IMR-90 (cell line): Measurements from ENCODE around the gene CSTB. TPM values are rescaled to one million over a fixed set of nuclear protein-coding genes. Genes with fewer than 3 reads are reported as not detected.

Experiments used
- ATAC-seq: fragments of 200-7000 bp; cut with Tn5 transposase; 2 replicates; pipeline ENCODE4 v1.9.1; 2020; ENCODE audit warnings: low read depth, mild to moderate bottlenecking, moderate library complexity
- BruUV-seq: library from RNA; stranded (reverse); fragments of 400-500 nt; replicated peaks from 2 replicates; lab custom pipeline; 2021; lab: Mats Ljungman, UMichigan
- CTCF ChIA-PET: fragments of 300-600 bp; formaldehyde crosslinking; extraction: SDS; loops from one replicate; lab custom pipeline; 2021; ENCODE audit warnings: antibody characterized with exemption; lab: Yijun Ruan, JAX
- POLR2A ChIA-PET: fragments of 300-600 bp; sonication (Branson Sonifier 250); formaldehyde crosslinking; loops from one replicate; lab custom pipeline; 2022; ENCODE audit warnings: antibody characterized with exemption; ENCODE audit not compliant: unreplicated experiment; lab: Charles Lee
- DNase-seq: peaks from one replicate; pipeline ENCODE4 v3.0.0; 2013
- H2AFZ ChIP-seq: replicated peaks from 2 replicates; pipeline ENCODE3; 2013; ENCODE audit warnings: low read length, mild to moderate bottlenecking; ENCODE audit not compliant: poor library complexity
- H2AK5ac ChIP-seq: 2 replicates; pipeline ENCODE4 v1.6.1; 2013; ENCODE audit warnings: low read depth, low read length, inconsistent platforms
- H2AK9ac ChIP-seq: replicated peaks from 2 replicates; pipeline ENCODE3; 2013; ENCODE audit warnings: mild to moderate bottlenecking, low read depth, low read length, moderate library complexity; ENCODE audit not compliant: poor library complexity
- H2BK120ac ChIP-seq: 2 replicates; pipeline ENCODE4 v1.6.1; 2013; ENCODE audit warnings: low read depth, low read length, inconsistent platforms
- H2BK15ac ChIP-seq: 3 replicates; pipeline ENCODE4 v1.6.1; 2013; ENCODE audit warnings: low read depth, low read length, inconsistent platforms
- H2BK20ac ChIP-seq: 2 replicates; pipeline ENCODE4 v1.6.1; 2013; ENCODE audit warnings: low read depth, mild to moderate bottlenecking, inconsistent platforms, low read length, moderate library complexity
- H2BK5ac ChIP-seq: 2 replicates; pipeline ENCODE4 v1.6.1; 2013; ENCODE audit warnings: mild to moderate bottlenecking, low read depth, low read length, inconsistent platforms; ENCODE audit not compliant: poor library complexity, severe bottlenecking
- H3K14ac ChIP-seq: replicated peaks from 2 replicates; pipeline ENCODE4 v1.6.1; 2013; ENCODE audit warnings: low read depth, low read length, inconsistent platforms
- H3K18ac ChIP-seq: 2 replicates; pipeline ENCODE4 v1.6.1; 2013; ENCODE audit warnings: low read depth, low read length, control low read depth
- H3K23ac ChIP-seq: 2 replicates; pipeline ENCODE4 v1.6.1; 2013; ENCODE audit warnings: low read depth, low read length, inconsistent platforms
- H3K27ac ChIP-seq: 2 replicates; pipeline ENCODE4 v1.5.1; 2013; ENCODE audit warnings: mild to moderate bottlenecking, control low read depth, low read length; ENCODE audit not compliant: insufficient read depth
- H3K27me3 ChIP-seq: 2 replicates; pipeline ENCODE4 v1.6.1; 2013; ENCODE audit warnings: low read length; ENCODE audit not compliant: control insufficient read depth, insufficient read depth
- H3K36me3 ChIP-seq: 2 replicates; pipeline ENCODE4 v1.6.1; 2013; ENCODE audit warnings: low read length, mixed read lengths; ENCODE audit not compliant: control insufficient read depth, insufficient read depth
- H3K4ac ChIP-seq: 2 replicates; pipeline ENCODE4 v1.6.1; 2013; ENCODE audit warnings: low read depth, low read length, inconsistent platforms
- H3K4me1 ChIP-seq: 2 replicates; pipeline ENCODE4 v1.6.1; 2013; ENCODE audit warnings: low read length, mixed read lengths; ENCODE audit not compliant: control insufficient read depth, insufficient read depth
- H3K4me2 ChIP-seq: 2 replicates; pipeline ENCODE4 v1.6.1; 2013; ENCODE audit warnings: low read depth, mild to moderate bottlenecking, control low read depth, low read length, moderate library complexity
- H3K4me3 ChIP-seq: 2 replicates; pipeline ENCODE4 v1.5.1; 2013; ENCODE audit warnings: low read depth, mild to moderate bottlenecking, control low read depth, low read length, moderate library complexity; ENCODE audit not compliant: insufficient read depth
- H3K56ac ChIP-seq: 2 replicates; pipeline ENCODE4 v1.6.1; 2013; ENCODE audit warnings: low read length, inconsistent platforms; ENCODE audit not compliant: insufficient read depth; ENCODE audit errors: extremely low read depth
- H3K79me1 ChIP-seq, 2 experiments: 2 replicates each; pipeline ENCODE4 v1.6.1; 2013; ENCODE audit warnings: low read length in 2 of 2, inconsistent platforms in 1 of 2, low read depth in 1 of 2
- H3K9ac ChIP-seq: 2 replicates; pipeline ENCODE4 v1.6.1; 2013; ENCODE audit warnings: low read depth, low read length, control low read depth
- H3K9me1 ChIP-seq: 2 replicates; pipeline ENCODE4 v1.6.1; 2013; ENCODE audit warnings: low read length, inconsistent platforms; ENCODE audit not compliant: insufficient read depth
- H3K9me3 ChIP-seq: 2 replicates; pipeline ENCODE4 v1.6.1; 2013; ENCODE audit warnings: low read length; ENCODE audit not compliant: control insufficient read depth, insufficient read depth
- H4K20me1 ChIP-seq: 2 replicates; pipeline ENCODE4 v1.6.1; 2013; ENCODE audit warnings: low read length, inconsistent platforms; ENCODE audit not compliant: insufficient read depth
- H4K5ac ChIP-seq: 2 replicates; pipeline ENCODE4 v1.6.1; 2013; ENCODE audit warnings: mild to moderate bottlenecking, low read depth, low read length, control low read depth
- H4K8ac ChIP-seq, 2 experiments: 2 replicates each; pipeline ENCODE4 v1.6.1; 2013; ENCODE audit warnings: low read depth in 2 of 2, low read length in 2 of 2, control low read depth in 1 of 2, inconsistent platforms in 1 of 2
- H4K91ac ChIP-seq: 2 replicates; pipeline ENCODE4 v1.6.1; 2013; ENCODE audit warnings: low read depth, low read length, inconsistent platforms; ENCODE audit not compliant: insufficient read depth
- CEBPB ChIP-seq: IDR thresholded peaks from 2 replicates; pipeline ENCODE4 v1.6.1; 2012; ENCODE audit warnings: low read depth, low read length, improper control_type of control experiment
- MAFK ChIP-seq: IDR thresholded peaks from 2 replicates; pipeline ENCODE4 v1.6.1; 2012; ENCODE audit warnings: low read depth, low read length, improper control_type of control experiment
- WGBS, 2 experiments: methylation state at CpG; one replicate each; pipeline versions ENCODE4 v1.1.5 to v1.1.7; 2013; ENCODE audit warnings: missing lambda C conversion rate in 2 of 2; ENCODE audit not compliant: insufficient read length in 1 of 2; ENCODE audit errors: extremely low coverage in 2 of 2; 5-methylcytosine and 5-hydroxymethylcytosine counted together
- dilution Hi-C: fragments of 300-500 bp; cut with HindIII; formaldehyde crosslinking; loops from one replicate; pipeline ENCODE4 v1.14.3; 2018; ENCODE audit warnings: low sequenced_read_pairs; ENCODE audit not compliant: unreplicated experiment
- in situ Hi-C: fragments of 300-500 bp; cut with MboI; formaldehyde crosslinking; loops from 3 replicates; pipeline ENCODE4 v1.14.3; 2019; ENCODE audit warnings: low sequenced_read_pairs, inconsistent platforms, mixed read lengths
- intact Hi-C: fragments of 100-400 bp; cut with micrococcal nuclease; formaldehyde crosslinking; loops from 2 replicates; pipeline ENCODE4 v1.10.0; 2022
- polyA plus RNA-seq, 3 experiments: library from polyadenylated mRNA; depleted of rRNA; stranded (reverse); fragments of >200 nt; gene quantifications; 2 replicates each; pipeline ENCODE4 v1.2.3, GENCODE V29; 2012; ENCODE audit warnings: low replicate concordance in 1 of 3
- total RNA-seq: library from RNA; depleted of rRNA; stranded (reverse); fragments of >200 nt; gene quantifications from 2 replicates; pipeline ENCODE4 v1.2.3, GENCODE V29; 2012
- TF ChIP-seq, protein P1 (sequence below): fragments of 150-350 bp; IDR thresholded peaks from 2 replicates; pipeline ENCODE4 v1.6.1; 2016; ENCODE audit warnings: low read depth, mild to moderate bottlenecking, low read length, moderate library complexity, borderline replicate concordance

Gene CSTB
- total and polyA plus RNA-seq, 2 of the 4 experiments (the other 2 are of a cell fraction), result 6.1 to 71.7 TPM

DNA sequence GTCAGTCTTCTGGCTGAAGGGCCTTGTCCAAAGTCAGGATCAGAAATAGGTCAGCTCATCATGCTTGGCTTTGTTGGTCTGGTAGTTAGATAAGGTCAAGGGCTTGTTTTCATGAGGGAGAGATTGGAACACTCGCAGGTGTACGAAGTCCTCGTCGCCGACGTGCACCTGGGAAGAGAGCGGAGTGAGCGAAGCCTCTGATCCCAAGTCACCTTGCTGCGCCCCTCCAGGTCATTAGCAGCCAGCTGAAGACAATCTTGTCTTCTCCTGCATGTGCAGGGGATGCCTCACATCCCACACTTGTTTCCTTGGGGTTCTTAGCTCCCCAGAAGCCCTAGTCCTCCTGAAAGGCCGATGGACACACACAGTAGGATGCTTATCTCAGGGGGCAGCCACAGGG lies 1.9 kb downstream of the CSTB start:
- no peak overlapping the region for H4K5ac ChIP-seq
- H3K4me3 ChIP-seq, result no peak overlapping the region
- dilution Hi-C loops (no loop called here), in situ Hi-C loops (no loop called here), intact Hi-C loops (no loop called here)
- no peak overlapping the region for H3K56ac ChIP-seq
- BruUV-seq, result no TSS peak
- no peak overlapping the region for H2AK9ac ChIP-seq
- 93% methylated on average over 6 of the region's 10 CpGs; no CpG with 5 or more reads in 1 of the 2 experiments for WGBS, 2 experiments
- H3K18ac ChIP-seq, result no peak overlapping the region
- no peak overlapping the region for H3K9ac ChIP-seq
- TF ChIP-seq, protein P1, sequence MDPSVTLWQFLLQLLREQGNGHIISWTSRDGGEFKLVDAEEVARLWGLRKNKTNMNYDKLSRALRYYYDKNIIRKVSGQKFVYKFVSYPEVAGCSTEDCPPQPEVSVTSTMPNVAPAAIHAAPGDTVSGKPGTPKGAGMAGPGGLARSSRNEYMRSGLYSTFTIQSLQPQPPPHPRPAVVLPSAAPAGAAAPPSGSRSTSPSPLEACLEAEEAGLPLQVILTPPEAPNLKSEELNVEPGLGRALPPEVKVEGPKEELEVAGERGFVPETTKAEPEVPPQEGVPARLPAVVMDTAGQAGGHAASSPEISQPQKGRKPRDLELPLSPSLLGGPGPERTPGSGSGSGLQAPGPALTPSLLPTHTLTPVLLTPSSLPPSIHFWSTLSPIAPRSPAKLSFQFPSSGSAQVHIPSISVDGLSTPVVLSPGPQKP, result no peak
- TF ChIP-seq CEBPB, result no peak
- no peak for TF ChIP-seq MAFK
- H3K4ac ChIP-seq, result no peak overlapping the region
- no peak overlapping the region for H4K8ac ChIP-seq
- H4K91ac ChIP-seq, result no peak overlapping the region
- peaks cover 3% of the 10 kb centered on the region for H3K4me1 ChIP-seq
- H3K27me3 ChIP-seq, result no peaks in the 10 kb centered on the region
- DNase-seq (no peak), ATAC-seq (no peak)
- H3K36me3 ChIP-seq, result peaks cover 16% of the 10 kb centered on the region
- peaks cover 15% of the 10 kb centered on the region; the same call in 1 of the 2 replicates for H4K20me1 ChIP-seq
- no peak overlapping the region for H3K27ac ChIP-seq
- no peak overlapping the region for H2AK5ac ChIP-seq
- H2BK120ac ChIP-seq, result no peak overlapping the region
- H3K9me3 ChIP-seq, result no peaks in the 10 kb centered on the region
- ChIA-PET CTCF (no interaction called here), POLR2A (no interaction called here)
- H3K9me1 ChIP-seq, result peaks cover 7% of the 10 kb centered on the region; the same call in 1 of the 2 replicates
- no peak overlapping the region for H2BK5ac ChIP-seq
- H3K14ac ChIP-seq, result no peak overlapping the region
- no peak overlapping the region for H3K23ac ChIP-seq
- no peak overlapping the region for H3K4me2 ChIP-seq
- no peak overlapping the region for H2BK20ac ChIP-seq
- H3K79me1 ChIP-seq, result peaks cover 0 to 27% of the 10 kb centered on the region in 2 experiments; a peak in 3 of 4 replicates
- no peak overlapping the region for H2BK15ac ChIP-seq
- H2AFZ ChIP-seq, result no peak overlapping the region
